BE2C (cell line): ENCODE data around the gene HRCT1.
A peak's percentile ranks its signal among the peaks of the same experiment; 100 is the strongest.

ENCODE experiments used
- DNase-seq: peaks from one replicate; pipeline ENCODE4 v3.0.0-alpha.2; 2020
- H3K27me3 ChIP-seq: fragments of 250-450 bp; sonication (Bioruptor Pico); 2 replicates; pipeline ENCODE4 v1.5.1; 2020; ENCODE audit warnings: mild to moderate bottlenecking
- H3K36me3 ChIP-seq: fragments of 250-450 bp; sonication (Bioruptor Pico); 2 replicates; pipeline ENCODE4 v1.5.1; 2020; ENCODE audit warnings: mild to moderate bottlenecking
- H3K4me1 ChIP-seq: fragments of 250-450 bp; sonication (Bioruptor Pico); 2 replicates; pipeline ENCODE4 v1.5.1; 2020
- H3K4me3 ChIP-seq: 2 replicates; pipeline ENCODE4 v1.5.1; 2011; ENCODE audit warnings: low read depth, low read length
- H3K9me3 ChIP-seq: fragments of 250-450 bp; sonication (Bioruptor Pico); 2 replicates; pipeline ENCODE4 v1.5.1; 2020
- TF ChIP-seq, protein P1 (sequence below): IDR thresholded peaks from 2 replicates; pipeline ENCODE4 v1.5.1; 2012; ENCODE audit warnings: mild to moderate bottlenecking, low read depth, low read length

The HRCT1 gene

DNA sequence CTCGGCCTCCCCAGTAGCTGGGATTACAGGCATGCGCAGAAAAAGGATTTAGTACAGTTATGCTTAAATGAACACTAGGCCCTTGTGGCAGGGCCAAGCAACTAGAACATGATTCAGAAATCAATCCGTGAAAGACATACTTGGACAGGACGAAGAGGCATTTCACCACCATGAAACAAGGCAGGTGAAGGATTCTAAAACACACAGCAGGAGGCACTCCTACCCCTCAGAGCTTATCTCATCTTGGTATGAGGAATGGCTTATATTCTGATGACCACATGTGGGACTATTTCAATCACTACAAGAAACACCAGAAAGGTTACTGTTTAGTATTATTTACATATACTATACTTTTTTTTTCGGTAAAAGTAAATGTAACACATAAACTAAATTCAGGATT is 36.3 kb downstream of the HRCT1 start:
- Histone ChIP-seq H3K9me3 (no peaks in the 10 kb centered on the region), H3K36me3 (no peaks in the 10 kb centered on the region), H3K4me3 (no peak overlapping the region), H3K4me1 (no peaks in the 10 kb centered on the region), H3K27me3 (peaks cover 4% of the 10 kb centered on the region; the same call in 1 of the 2 replicates)
- no peak for DNase-seq
- TF ChIP-seq, protein P1, sequence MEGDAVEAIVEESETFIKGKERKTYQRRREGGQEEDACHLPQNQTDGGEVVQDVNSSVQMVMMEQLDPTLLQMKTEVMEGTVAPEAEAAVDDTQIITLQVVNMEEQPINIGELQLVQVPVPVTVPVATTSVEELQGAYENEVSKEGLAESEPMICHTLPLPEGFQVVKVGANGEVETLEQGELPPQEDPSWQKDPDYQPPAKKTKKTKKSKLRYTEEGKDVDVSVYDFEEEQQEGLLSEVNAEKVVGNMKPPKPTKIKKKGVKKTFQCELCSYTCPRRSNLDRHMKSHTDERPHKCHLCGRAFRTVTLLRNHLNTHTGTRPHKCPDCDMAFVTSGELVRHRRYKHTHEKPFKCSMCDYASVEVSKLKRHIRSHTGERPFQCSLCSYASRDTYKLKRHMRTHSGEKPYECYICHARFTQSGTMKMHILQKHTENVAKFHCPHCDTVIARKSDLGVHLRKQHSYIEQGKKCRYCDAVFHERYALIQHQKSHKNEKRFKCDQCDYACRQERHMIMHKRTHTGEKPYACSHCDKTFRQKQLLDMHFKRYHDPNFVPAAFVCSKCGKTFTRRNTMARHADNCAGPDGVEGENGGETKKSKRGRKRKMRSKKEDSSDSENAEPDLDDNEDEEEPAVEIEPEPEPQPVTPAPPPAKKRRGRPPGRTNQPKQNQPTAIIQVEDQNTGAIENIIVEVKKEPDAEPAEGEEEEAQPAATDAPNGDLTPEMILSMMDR = no peak

DNA sequence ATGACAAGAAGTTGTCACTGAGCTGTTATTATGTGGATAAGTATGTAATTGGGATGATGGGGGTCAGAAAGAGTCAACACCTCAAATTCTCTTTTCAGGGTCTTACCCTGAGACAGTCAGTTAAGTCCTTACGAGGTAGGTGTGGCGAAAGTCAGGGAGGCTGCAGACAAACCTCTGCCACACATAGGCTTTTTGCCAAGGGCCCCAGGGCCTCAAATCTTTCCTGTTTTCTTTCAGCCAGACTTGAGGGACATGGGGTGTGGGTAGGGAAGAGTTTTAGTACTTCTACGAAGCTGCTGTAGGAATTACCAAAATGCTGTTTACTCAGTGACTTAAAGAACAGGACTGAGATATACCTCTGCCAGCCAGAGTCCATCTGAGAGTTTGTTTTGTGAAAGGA is 38.2 kb downstream of the HRCT1 start:
- TF ChIP-seq, protein P1 = no peak
- no peaks in the 10 kb centered on the region for H3K4me1 ChIP-seq
- H3K27me3 ChIP-seq = peaks cover 8% of the 10 kb centered on the region
- no peak overlapping the region for H3K4me3 ChIP-seq
- H3K36me3 ChIP-seq = no peaks in the 10 kb centered on the region
- no peak for DNase-seq
- H3K9me3 ChIP-seq = no peaks in the 10 kb centered on the region

DNA sequence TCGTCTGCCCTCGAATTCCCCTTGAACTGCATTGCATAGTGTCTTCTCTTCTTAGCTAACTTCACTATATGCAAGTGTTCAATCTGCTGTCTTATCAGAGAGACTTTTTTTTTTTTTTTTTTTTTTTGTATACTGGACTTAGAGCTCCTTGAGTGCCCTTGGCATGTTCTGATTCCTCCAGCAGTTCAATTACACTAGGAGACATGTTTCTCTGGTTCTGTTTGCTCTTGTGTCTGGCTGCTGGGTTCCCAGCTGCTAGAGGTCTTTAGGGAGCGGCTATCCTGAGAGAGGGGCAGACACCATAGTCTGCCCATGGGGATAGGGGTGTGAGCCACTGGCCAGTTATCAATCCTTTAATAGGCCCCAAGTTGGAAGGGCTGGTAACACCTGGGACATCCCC is 38.8 kb downstream of the HRCT1 start:
- TF ChIP-seq, protein P1 = no peak
- H3K4me1 ChIP-seq = no peaks in the 10 kb centered on the region
- DNase-seq = no peak
- no peak overlapping the region for H3K4me3 ChIP-seq
- H3K36me3 ChIP-seq = no peaks in the 10 kb centered on the region
- peaks cover 12% of the 10 kb centered on the region for H3K27me3 ChIP-seq
- no peaks in the 10 kb centered on the region for H3K9me3 ChIP-seq

DNA sequence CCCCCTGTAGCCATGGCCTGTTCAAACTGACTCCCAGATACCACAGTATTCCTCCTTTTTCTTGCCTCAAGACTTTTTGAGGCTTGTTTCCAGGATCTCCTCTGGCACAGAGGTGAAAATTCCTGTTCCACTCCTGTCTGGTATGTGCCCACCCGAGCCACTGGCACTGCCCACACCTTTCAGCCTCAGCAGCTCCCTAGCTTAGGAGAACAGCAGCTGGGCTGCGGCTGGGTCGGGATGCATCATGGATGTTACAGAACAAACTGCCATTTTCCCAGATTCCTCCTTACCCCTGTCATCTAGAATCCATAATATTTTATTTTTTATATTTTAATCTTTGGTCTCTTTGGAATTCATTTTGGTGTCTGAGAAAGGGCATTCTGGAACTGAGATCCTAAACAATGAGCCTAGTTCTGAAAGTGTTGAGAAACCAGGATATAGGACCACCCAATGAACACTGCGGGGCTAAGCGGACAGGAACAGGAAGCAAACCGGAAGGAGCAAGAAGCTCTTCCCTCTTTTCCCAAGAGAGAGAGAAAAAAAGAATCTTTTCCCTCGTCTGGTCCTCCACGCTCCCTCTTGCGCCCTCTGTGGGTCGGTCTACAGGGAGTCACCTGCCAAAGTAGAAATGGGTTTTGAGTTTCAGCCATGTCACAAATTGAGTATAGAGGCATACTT is 39.5 kb downstream of the HRCT1 start:
- DNase-seq = peak; percentile 93
- no peaks in the 10 kb centered on the region for H3K36me3 ChIP-seq
- peak overlapping the region; percentile 46 for H3K4me3 ChIP-seq
- no peaks in the 10 kb centered on the region for H3K4me1 ChIP-seq
- no peaks in the 10 kb centered on the region for H3K9me3 ChIP-seq
- peaks cover 12% of the 10 kb centered on the region for H3K27me3 ChIP-seq
- TF ChIP-seq, protein P1 = peak; percentile 99

DNA sequence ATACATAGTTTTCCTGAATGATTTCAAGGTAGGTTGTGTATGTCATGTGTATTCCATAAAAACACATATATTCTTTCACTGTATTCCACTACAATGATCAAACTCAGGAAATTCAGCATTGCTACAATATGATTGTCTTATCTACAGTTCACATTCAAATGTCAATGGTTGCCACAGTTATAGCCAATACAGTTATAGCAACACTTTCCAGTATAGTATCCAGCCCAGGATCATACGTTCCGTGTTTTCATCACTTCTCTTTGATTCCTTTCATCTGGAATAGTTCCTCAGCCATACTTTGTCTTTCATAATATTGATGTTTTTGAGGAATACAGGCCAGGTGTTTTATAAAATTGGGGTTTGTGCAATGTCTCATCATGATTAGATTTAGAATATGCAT is 42.4 kb downstream of the HRCT1 start:
- no peak overlapping the region for H3K4me3 ChIP-seq
- TF ChIP-seq, protein P1 = no peak
- DNase-seq = no peak
- no peaks in the 10 kb centered on the region for H3K36me3 ChIP-seq
- peaks cover 26% of the 10 kb centered on the region for H3K27me3 ChIP-seq
- no peaks in the 10 kb centered on the region for H3K4me1 ChIP-seq
- H3K9me3 ChIP-seq = no peaks in the 10 kb centered on the region

DNA sequence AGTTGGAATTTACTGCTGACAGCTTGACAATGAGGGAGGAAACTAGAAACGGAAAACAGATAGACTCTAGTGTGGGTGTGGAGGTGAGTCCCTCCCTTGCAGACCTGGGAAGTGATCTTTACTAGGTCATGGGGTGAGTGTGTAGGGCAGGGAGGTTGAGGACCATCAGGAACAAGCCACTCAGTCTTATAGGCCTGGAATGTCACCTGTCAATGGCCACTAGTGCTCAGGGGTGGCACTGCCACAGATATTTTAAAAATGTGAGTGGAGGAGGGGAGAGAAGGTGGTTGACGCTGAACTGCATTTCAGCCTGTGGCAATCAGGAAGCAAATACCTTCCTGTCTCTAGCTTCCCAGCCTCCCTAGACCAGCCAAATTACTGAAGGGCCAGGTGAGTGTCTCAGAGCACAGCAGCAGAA is 42.9 kb downstream of the HRCT1 start:
- H3K36me3 ChIP-seq = no peaks in the 10 kb centered on the region
- H3K4me3 ChIP-seq = no peak overlapping the region
- TF ChIP-seq, protein P1 = no peak
- no peaks in the 10 kb centered on the region for H3K9me3 ChIP-seq
- peaks cover 29% of the 10 kb centered on the region for H3K27me3 ChIP-seq
- no peaks in the 10 kb centered on the region for H3K4me1 ChIP-seq
- no peak for DNase-seq
